ENCODE measurements around the gene MBOAT2.

MBOAT2 gene

GRCh38 chr2:8821276-8822217 is 181.9 kb downstream of the MBOAT2 start:
- TF ChIP-seq GATA1 (IDR thresholded peaks at IDR 0.05; ENCODE audit: low read depth, low read length), result no peak
- TF ChIP-seq POLR2A (IDR thresholded peaks at IDR 0.05; ENCODE audit: low read length), result no peak

DNA sequence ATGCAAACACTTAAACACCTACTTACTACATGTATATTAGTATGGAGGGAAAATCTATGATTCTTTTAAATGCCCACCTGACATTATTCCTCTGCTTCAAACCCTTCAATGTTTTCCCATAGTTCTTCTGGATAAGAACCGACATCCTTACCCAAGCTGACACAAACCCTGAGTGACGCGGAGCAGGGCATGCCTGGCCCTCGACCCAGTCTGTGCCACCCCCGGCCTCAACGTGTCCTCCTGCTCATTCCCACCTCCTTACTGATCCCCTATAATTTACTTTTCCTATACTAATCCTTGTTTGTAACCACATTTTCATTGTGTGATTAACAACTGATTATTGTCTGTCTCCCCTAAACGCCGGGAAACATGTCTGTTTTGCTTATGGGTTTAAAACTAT is 183.5 kb downstream of the MBOAT2 start:
- TF ChIP-seq POLR2A (IDR thresholded peaks at IDR 0.05; ENCODE audit: low read length), result no peak
- no peak for TF ChIP-seq GATA1 (IDR thresholded peaks at IDR 0.05; ENCODE audit: low read depth, low read length)

More at GRCh38 chr2:8821276-8822217, 181.9 kb downstream of the MBOAT2 start:
- DNase-seq, result no peak

DNA sequence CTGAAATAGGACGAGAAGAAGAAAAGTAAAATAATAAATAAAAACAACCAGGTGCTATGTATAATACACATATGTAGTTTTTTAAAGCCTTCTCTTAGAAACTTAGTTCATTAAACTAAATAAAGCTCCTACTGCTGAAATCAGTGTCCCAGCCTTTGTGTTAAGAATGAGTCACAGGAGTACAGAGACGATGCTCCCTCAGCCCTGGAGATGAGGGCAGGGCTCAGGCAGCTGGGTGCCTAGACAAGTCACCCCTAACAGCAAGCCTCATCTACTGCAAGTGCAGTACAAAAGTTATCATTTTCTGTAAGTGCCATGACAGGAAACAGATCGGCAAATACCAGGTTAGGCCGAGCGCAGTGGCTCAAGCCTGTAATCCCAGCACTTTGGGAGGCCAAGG is 184.3 kb downstream of the MBOAT2 start:
- DNase-seq, result no peak
- TF ChIP-seq POLR2A (IDR thresholded peaks at IDR 0.05; ENCODE audit: low read length) (no peak), GATA1 (IDR thresholded peaks at IDR 0.05; ENCODE audit: low read depth, low read length) (no peak)

More for the DNA sequence above, 183.5 kb downstream of the MBOAT2 start:
- no peak for DNase-seq

GRCh38 chr2:8817221-8817620 is 186.3 kb downstream of the MBOAT2 start:
- TF ChIP-seq POLR2A (IDR thresholded peaks at IDR 0.05; ENCODE audit: low read length), result no peak
- no peak for TF ChIP-seq GATA1 (IDR thresholded peaks at IDR 0.05; ENCODE audit: low read depth, low read length)
- DNase-seq, result no peak

GRCh38 chr2:8806885-8807704 is 196.4 kb downstream of the MBOAT2 start:
- DNase-seq, result no peak

DNA sequence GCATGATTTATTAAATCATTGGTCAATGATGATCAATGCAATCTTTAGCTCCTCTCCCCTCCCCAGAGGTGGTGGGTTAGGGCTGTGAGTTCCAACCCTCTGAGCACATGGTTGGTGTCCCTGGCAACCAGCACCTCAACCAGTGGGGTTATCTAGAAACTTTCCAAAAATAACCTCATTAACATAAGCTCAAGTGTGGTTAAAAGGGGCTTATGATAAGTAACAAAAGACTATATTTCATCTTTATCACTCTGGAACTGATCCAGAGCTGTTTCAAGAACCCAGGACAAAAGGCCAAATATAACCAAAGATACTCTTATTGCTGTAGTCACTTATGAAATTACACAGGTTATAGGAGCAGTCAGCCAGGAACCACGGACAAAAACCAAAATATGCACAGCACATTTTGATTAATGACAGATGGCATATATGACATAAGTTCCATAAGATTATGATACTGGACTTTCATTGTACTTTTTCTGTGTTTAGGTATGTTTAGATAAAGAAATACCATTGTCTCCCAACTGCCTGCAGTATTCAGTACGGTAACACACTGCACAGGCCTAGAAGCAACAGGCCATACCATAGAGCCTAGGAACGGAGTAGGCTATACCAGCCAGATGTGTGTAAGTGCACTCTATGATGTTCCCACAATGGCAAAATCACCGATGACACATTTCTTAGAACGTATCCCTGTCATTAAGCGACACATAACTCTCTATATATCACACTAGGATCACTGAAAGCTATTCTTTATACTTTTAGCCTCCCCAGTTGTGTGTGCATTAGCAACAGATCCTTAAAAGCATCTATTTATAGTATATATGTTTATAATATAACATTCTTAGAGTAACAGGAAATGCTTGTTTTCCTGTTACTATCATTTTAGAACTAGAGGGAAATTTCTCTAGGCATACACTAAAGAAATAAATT is 197.9 kb downstream of the MBOAT2 start:
- TF ChIP-seq GATA1 (IDR thresholded peaks at IDR 0.05; ENCODE audit: low read depth, low read length), result no peak
- TF ChIP-seq POLR2A (IDR thresholded peaks at IDR 0.05; ENCODE audit: low read length), result no peak
- DNase-seq, result no peak

More at GRCh38 chr2:8806885-8807704, 196.4 kb downstream of the MBOAT2 start:
- no peak for TF ChIP-seq GATA1 (IDR thresholded peaks at IDR 0.05; ENCODE audit: low read depth, low read length)
- no peak for TF ChIP-seq POLR2A (IDR thresholded peaks at IDR 0.05; ENCODE audit: low read length)

GRCh38 chr2:8803658-8804379 is 199.7 kb downstream of the MBOAT2 start:
- peak; percentile 88 to 92 for DNase-seq
- TF ChIP-seq POLR2A (IDR thresholded peaks at IDR 0.05; ENCODE audit: low read length), result no peak
- TF ChIP-seq GATA1 (IDR thresholded peaks at IDR 0.05; ENCODE audit: low read depth, low read length), result no peak

DNA sequence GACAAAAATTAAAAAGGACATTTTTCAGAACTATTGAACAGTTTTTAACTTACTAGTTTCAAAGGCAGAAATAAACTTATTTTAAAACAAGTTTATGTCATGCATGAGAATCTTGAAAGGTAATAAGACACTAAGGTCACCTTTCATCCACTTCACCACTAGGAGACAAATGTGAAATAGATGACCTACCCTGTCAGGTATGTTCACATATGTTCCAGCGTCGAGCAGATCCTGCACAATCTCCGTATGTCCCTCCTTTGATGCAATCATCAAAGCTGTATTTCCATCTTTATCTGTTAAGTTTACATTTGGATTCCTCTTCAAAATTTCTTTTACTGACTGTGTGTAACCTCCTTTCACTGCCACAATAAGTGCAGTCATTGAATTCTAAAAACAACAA is 200.7 kb downstream of the MBOAT2 start:
- TF ChIP-seq GATA1 (IDR thresholded peaks at IDR 0.05; ENCODE audit: low read depth, low read length) (no peak), POLR2A (IDR thresholded peaks at IDR 0.05; ENCODE audit: low read length) (no peak)
- DNase-seq, result no peak

Data from erythroblast (primary cell).